ENCODE results near the gene STX7.

- TF ChIP-seq CTCF (IDR thresholded peaks at IDR 0.05 in 8 of 11, conservative IDR thresholded peaks at IDR 0.05 in 3 of 11) (no peak), POLR2A (IDR thresholded peaks at IDR 0.05) (no peak)
Measured at GRCh38 chr6:132515386-132515785, 2.5 kb upstream of the STX7 start.
